Esophagus muscularis mucosa (tissue), 4 donors: Measurements from ENCODE around the gene TCEAL2. TPM values are rescaled to one million over a fixed set of nuclear protein-coding genes. Genes with fewer than 3 reads are reported as not detected.
A peak's percentile ranks its signal among the peaks of the same experiment; 100 is the strongest.

ENCODE experiments used
- DNase-seq: peaks from one replicate; pipeline ENCODE4 v3.0.0-alpha.2; 2017; ENCODE audit errors: extremely low spot score
- H3K27ac ChIP-seq, 4 donors: fragments of 200-600 bp; sonication (generic); replicated peaks in 1 of 4; 1 replicate in 3 of 4; 2 replicates in 1 of 4; pipeline ENCODE4 v1.5.1; 2016 to 2019; ENCODE audit warnings: mild to moderate bottlenecking in 1 of 4
- H3K27me3 ChIP-seq, 4 donors: fragments of 200-600 bp; sonication (generic); one replicate each; pipeline versions ENCODE4 v1.5.1 to v1.6.0; 2016 to 2019
- H3K36me3 ChIP-seq, 4 donors: fragments of 200-600 bp; sonication (generic); one replicate each; pipeline ENCODE4 v1.5.1; 2016 to 2019
- H3K4me1 ChIP-seq, 4 donors: fragments of 200-600 bp; sonication (generic); one replicate each; pipeline ENCODE4 v1.5.1; 2016 to 2019
- H3K4me3 ChIP-seq, 4 donors: fragments of 200-600 bp; sonication (generic); 1 replicate in 2 of 4; 2 replicates in 2 of 4; pipeline ENCODE4 v1.5.1; 2016 to 2019; ENCODE audit warnings: mild to moderate bottlenecking in 4 of 4, moderate library complexity in 1 of 4
- H3K9me3 ChIP-seq, 4 donors: fragments of 200-600 bp; sonication (generic); 1 replicate in 3 of 4; 2 replicates in 1 of 4; pipeline ENCODE4 v1.5.1; 2016 to 2019
- CTCF ChIP-seq, 3 experiments: fragments of 200-600 bp in 2 of 3; fragments of 450-650 bp in 1 of 3; sonication (generic) in 2 of 3; IDR thresholded peaks; one replicate each; pipeline ENCODE4 v1.5.1; 2017 to 2019; ENCODE audit warnings: antibody characterized with exemption in 3 of 3, mild to moderate bottlenecking in 2 of 3, moderate library complexity in 1 of 3
- EP300 ChIP-seq: sonication (generic); formaldehyde crosslinking; IDR thresholded peaks from one replicate; pipeline ENCODE4 v1.6.1; 2017; ENCODE audit warnings: antibody characterized with exemption
- POLR2A ChIP-seq: fragments of 450-650 bp; IDR thresholded peaks from one replicate; pipeline ENCODE4 v1.6.1; 2017; ENCODE audit warnings: antibody characterized with exemption, moderate library complexity, mild to moderate bottlenecking, low read depth
- POLR2AphosphoS5 ChIP-seq, 2 donors: sonication (generic); formaldehyde crosslinking; IDR thresholded peaks; one replicate each; pipeline ENCODE4 v1.6.1; 2017; ENCODE audit warnings: antibody characterized with exemption in 2 of 2
- WGBS: methylation state at CpG from one replicate; pipeline ENCODE4 v1.1.5; 2018; 5-methylcytosine and 5-hydroxymethylcytosine counted together
- intact Hi-C: fragments of 100-400 bp; cut with DNase I; formaldehyde crosslinking; loops from one replicate; pipeline ENCODE4 v1.15.1; 2023
- total RNA-seq, 4 donors: library from RNA; depleted of rRNA; stranded (reverse); fragments of >200 nt; gene quantifications; one replicate each; pipeline versions ENCODE4 v1.1.0 to v1.2.1, GENCODE V29; 2016

TCEAL2 gene
- total RNA-seq, 4 donors from 2014 or later, result 20.8 to 29.2 (median 25.6) TPM

DNA sequence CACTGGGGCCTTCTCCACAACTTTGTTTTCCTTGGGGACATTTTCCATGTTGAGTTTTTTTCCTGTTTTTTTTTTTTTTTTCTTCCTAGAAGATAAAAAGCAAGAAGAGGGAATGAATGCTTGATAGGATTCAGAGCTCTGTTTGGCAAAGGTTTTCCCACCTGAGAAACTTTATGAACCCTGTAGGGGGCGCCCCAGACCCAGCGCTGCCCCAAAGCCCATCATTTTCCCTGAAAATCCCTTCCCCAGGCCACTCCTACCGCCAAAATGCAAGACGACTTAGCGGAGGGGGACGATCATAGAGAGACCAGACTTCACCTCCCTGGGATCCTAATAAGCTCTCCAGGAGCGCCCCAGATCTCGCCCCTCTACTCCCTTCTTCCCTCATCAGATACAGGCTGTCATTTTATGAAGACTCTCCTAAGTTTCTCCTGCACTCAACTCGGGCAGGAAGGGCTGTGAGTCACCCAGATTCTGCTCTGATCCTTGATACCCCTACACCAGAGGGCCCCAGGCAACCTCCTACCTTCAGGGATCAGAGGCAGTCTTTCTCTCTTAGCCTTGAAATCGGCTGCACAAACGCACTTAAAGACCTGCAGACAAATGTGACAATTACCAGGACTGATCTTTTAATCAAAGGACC, 28.9 kb downstream of the TCEAL2 start:
- peaks cover 0 to 9% (median 3%) of the 10 kb centered on the region in 4 donors for H3K27me3 ChIP-seq
- WGBS, result 21% methylated on average over 11 of the region's 11 CpGs
- H3K4me3 ChIP-seq, result peak overlapping the region in 2 of 4 donors; percentile 54 to 59
- intact Hi-C loops, result no loop called here
- H3K27ac ChIP-seq, result no peak overlapping the region
- no peak for DNase-seq
- TF ChIP-seq EP300 (no peak), CTCF (IDR thresholded peaks at IDR 0.05) (peak in 1 of 3 experiments; percentile 3)
- H3K4me1 ChIP-seq, result peaks cover 0 to 11% (median 5%) of the 10 kb centered on the region in 4 donors
- H3K9me3 ChIP-seq, result no peaks in the 10 kb centered on the region
- H3K36me3 ChIP-seq, result no peaks in the 10 kb centered on the region

DNA sequence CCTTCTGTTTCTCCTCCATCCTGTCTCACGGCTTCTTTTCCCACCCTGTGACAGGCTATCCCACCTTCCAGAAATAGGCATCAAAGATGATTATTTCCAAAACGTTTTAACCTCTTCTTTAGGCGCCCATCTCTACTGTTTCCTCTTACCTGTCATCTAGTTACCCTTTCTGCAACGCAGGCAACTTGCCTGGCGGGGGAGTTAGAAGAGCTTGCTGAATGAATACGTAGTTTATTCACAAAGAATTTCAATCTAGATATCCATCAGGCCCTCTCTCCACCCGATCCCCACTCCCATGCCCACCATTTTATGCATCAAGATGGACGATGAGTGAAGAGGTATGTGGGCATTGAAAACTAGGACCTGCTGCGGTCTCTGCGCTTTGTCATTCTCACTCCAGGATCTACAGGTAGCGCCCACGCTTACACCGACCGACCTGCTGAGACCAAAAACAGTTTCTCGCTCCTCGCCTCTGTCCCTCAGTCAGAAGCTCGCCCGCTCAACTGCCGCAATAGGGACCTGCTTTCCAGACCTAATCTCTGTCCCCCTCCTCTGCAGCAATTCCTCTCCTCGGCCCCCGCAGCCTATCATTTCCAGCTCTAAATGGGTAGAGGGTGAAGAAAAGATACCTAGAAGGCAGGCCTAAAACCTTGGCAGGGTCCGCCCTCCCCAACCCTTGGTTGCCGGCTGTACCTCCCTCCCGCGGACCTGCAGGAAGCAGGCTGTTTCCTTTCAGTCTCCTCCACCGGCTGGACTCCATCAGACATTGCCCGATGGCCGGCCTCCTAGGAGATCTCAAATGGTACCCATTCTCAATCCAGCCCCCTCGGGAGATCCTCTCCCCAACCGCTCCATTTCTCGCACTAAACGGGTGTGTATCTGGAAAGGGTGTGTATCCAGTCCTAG, 29.7 kb downstream of the TCEAL2 start:
- Histone ChIP-seq H3K4me1 (peaks cover 0 to 11% (median 5%) of the 10 kb centered on the region in 4 donors), H3K36me3 (no peaks in the 10 kb centered on the region), H3K27me3 (peaks cover 0 to 9% (median 0%) of the 10 kb centered on the region in 4 donors), H3K27ac (peak overlapping the region in 1 of 4 donors; percentile 51), H3K9me3 (no peaks in the 10 kb centered on the region), H3K4me3 (peak overlapping the region; percentile 35 to 59 (median 46))
- no peak for TF ChIP-seq EP300
- no peak for TF ChIP-seq POLR2A
- TF ChIP-seq POLR2AphosphoS5 (IDR thresholded peaks at IDR 0.05), result no peak
- no peak for TF ChIP-seq CTCF (IDR thresholded peaks at IDR 0.05)
- intact Hi-C loops, result no loop called here
- 37% methylated on average over 32 of the region's 32 CpGs for WGBS
- no peak for DNase-seq

GRCh38 chrX:102155806-102156179, 30.3 kb downstream of the TCEAL2 start, which contains the start of gene BEX5:
BEX5 (minus strand) TSS chrX:102155977; CDS start chrX:102154265, 1,712 bp downstream.
- Histone ChIP-seq H3K36me3 (no peaks in the 10 kb centered on the region), H3K9me3 (no peaks in the 10 kb centered on the region), H3K4me3 (peak within 1 kb of the TSS; percentile 35 to 59 (median 46)), H3K27ac (peak within 1 kb of the TSS in 1 of 4 donors; percentile 51), H3K27me3 (peaks cover 0 to 9% (median 0%) of the 10 kb centered on the region in 4 donors), H3K4me1 (peaks cover 0 to 11% (median 5%) of the 10 kb centered on the region in 4 donors)
- no peak for DNase-seq
- WGBS, result 23% methylated on average over 15 of the region's 15 CpGs
- intact Hi-C loops, result no loop called here
- TF ChIP-seq POLR2A (no peak), CTCF (IDR thresholded peaks at IDR 0.05) (no peak), POLR2AphosphoS5 (IDR thresholded peaks at IDR 0.05) (peak; percentile 77 to 82)

Other genes with a start within 250 kb of the TCEAL2 start
- 1 to 10 TPM; 3.0 to 8.3 (median 4.8) TPM for gene ZMAT1, start 193.7 kb upstream of the TCEAL2 start, total RNA-seq
- gene TCEAL6, start 16.8 kb downstream of the TCEAL2 start, total RNA-seq, result under 1 TPM in 2 of 4 donors, not detected in 2; 0.40 to 0.83 TPM
- 1 to 10 TPM in 3 of 4 donors, under 1 TPM in 1; 0.83 to 2.5 (median 2.1) TPM for gene BEX5, start 30.3 kb downstream of the TCEAL2 start, total RNA-seq
- gene TCP11X1, start 89.6 kb downstream of the TCEAL2 start, total RNA-seq, result not detected
- gene NXF2, start 121.5 kb downstream of the TCEAL2 start, total RNA-seq, result not detected